SU-DHL-6 (cell line): ENCODE results near the gene MRPS18B.

Source experiments
- H2AFZ ChIP-seq: fragments of 200-600 bp; sonication (generic); 2 replicates; pipeline ENCODE4 v1.6.1; 2014; ENCODE audit warnings: low read depth, mild to moderate bottlenecking, moderate library complexity, mixed read lengths, antibody characterized with exemption, low read length; ENCODE audit not compliant: severe bottlenecking
- H3F3A ChIP-seq: fragments of 200-600 bp; shearing (Covaris generic); 2 replicates; pipeline ENCODE4 v1.6.0; 2016; ENCODE audit warnings: antibody characterized with exemption, mild to moderate bottlenecking; ENCODE audit not compliant: insufficient read depth
- H3K27ac ChIP-seq: fragments of 200-600 bp; sonication (generic); 2 replicates; pipeline ENCODE4 v1.5.1; 2016; ENCODE audit warnings: low read depth, mild to moderate bottlenecking, low read length, moderate library complexity, mixed read lengths
- H3K27me3 ChIP-seq: fragments of 200-600 bp; sonication (generic), shearing (Covaris generic); 2 replicates; pipeline ENCODE4 v1.6.0; 2014; ENCODE audit warnings: mild to moderate bottlenecking, low read length
- H3K36me3 ChIP-seq: fragments of 200-600 bp; sonication (generic); 2 replicates; pipeline ENCODE4 v1.6.1; 2014; ENCODE audit warnings: mild to moderate bottlenecking, low read length, mixed read lengths
- H3K4me2 ChIP-seq: fragments of 300-600, 200-600 bp; shearing (Covaris generic), sonication (generic); 2 replicates; pipeline ENCODE4 v1.6.0; 2014; ENCODE audit warnings: low read length, low read depth, mild to moderate bottlenecking; ENCODE audit not compliant: poor library complexity, severe bottlenecking
- H3K4me3 ChIP-seq: fragments of 200-600 bp; sonication (generic); 2 replicates; pipeline ENCODE4 v1.5.1; 2014; ENCODE audit warnings: antibody characterized with exemption, low read length, mild to moderate bottlenecking, mixed read lengths; ENCODE audit not compliant: insufficient read depth, poor library complexity, severe bottlenecking
- H3K79me2 ChIP-seq: fragments of 200-600 bp; sonication (generic); 2 replicates; pipeline ENCODE4 v1.6.1; 2014; ENCODE audit warnings: mild to moderate bottlenecking, low read length, moderate library complexity; ENCODE audit not compliant: insufficient read depth
- H3K9ac ChIP-seq: fragments of 200-600 bp; sonication (generic); 2 replicates; pipeline ENCODE4 v1.7.0; 2014; ENCODE audit warnings: mild to moderate bottlenecking, low read length
- H3K9me2 ChIP-seq: fragments of 200-600 bp; sonication (generic); replicated peaks from 2 replicates; pipeline ENCODE4 v1.6.1; 2014; ENCODE audit warnings: low read length; ENCODE audit not compliant: insufficient read depth
- H3K9me3 ChIP-seq: fragments of 200-600 bp; sonication (generic); 2 replicates; pipeline ENCODE4 v1.6.1; 2014; ENCODE audit warnings: low read length, mixed read lengths; ENCODE audit not compliant: insufficient read depth
- H4K20me1 ChIP-seq: fragments of 200-600 bp; sonication (generic); 2 replicates; pipeline ENCODE4 v1.6.1; 2014; ENCODE audit warnings: low read depth, mild to moderate bottlenecking, antibody characterized with exemption, low read length, moderate library complexity, mixed read lengths
- CTCF ChIP-seq: fragments of 200-600 bp; sonication (generic); IDR thresholded peaks from one replicate; pipeline ENCODE4 v1.5.1; 2017; ENCODE audit warnings: antibody characterized with exemption, mild to moderate bottlenecking, low read length, moderate library complexity; ENCODE audit not compliant: insufficient read depth, poor library complexity, severe bottlenecking
- EZH2phosphoT487 ChIP-seq: fragments of 200-600 bp; sonication (generic), shearing (Covaris generic); conservative IDR thresholded peaks from 2 replicates; pipeline ENCODE4 v1.6.1; 2018; ENCODE audit warnings: mild to moderate bottlenecking, antibody characterized with exemption, low read length, moderate library complexity, mixed read lengths

Gene MRPS18B

GRCh38 chr6:30598912-30599624 is 18.6 kb upstream of the MRPS18B start:
- H3K9me2 ChIP-seq: no peaks in the 10 kb centered on the region
- peaks cover 38% of the 10 kb centered on the region for H3F3A ChIP-seq

DNA sequence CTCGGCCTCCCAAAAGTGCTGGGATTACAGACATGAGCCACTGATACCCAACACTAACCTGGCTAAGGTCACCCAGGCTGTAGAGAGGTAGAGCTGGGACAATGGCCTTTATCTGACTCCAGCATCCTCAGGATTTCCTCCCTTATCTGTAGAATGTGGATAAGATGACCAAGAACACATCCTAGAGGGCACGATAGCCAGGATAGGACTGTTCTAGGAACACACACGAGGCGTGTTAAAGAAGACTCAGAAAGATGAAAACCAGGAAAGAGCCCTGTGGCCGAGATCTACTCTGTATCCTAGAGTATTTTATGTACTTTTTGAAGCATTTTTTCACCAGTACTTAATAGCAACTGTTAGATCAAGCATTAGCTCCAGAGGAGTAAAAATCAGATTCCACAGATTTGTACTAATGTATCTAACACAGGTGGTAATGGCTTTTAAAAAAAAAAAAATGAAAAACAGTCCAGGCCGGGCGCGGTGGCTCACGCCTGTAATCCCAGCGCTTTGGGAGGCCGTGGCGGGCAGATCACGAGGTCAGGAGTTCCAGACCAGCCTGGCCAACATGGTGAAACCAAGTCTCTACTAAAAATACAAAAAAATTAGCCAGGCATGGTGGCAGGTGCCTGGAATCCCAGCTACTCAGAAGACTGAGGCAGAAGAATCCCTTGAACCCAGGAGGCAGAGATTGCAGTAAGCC is 17.9 kb upstream of the MRPS18B start:
- Histone ChIP-seq H3K4me2 (no peak overlapping the region), H4K20me1 (no peaks in the 10 kb centered on the region), H3F3A (peaks cover 31% of the 10 kb centered on the region), H3K27ac (no peak overlapping the region), H3K9me3 (no peaks in the 10 kb centered on the region), H2AFZ (no peak overlapping the region), H3K27me3 (no peaks in the 10 kb centered on the region), H3K9me2 (no peaks in the 10 kb centered on the region), H3K36me3 (peaks cover 28% of the 10 kb centered on the region), H3K79me2 (no peaks in the 10 kb centered on the region), H3K4me3 (no peak overlapping the region), H3K9ac (no peak overlapping the region)
- TF ChIP-seq CTCF: no peak
- no peak for TF ChIP-seq EZH2phosphoT487

More at GRCh38 chr6:30598912-30599624, 18.6 kb upstream of the MRPS18B start:
- Histone ChIP-seq H3K79me2 (no peaks in the 10 kb centered on the region), H3K36me3 (peaks cover 22% of the 10 kb centered on the region), H3K4me3 (no peak overlapping the region), H4K20me1 (no peaks in the 10 kb centered on the region), H3K9me3 (no peaks in the 10 kb centered on the region), H3K4me2 (no peak overlapping the region), H3K27ac (no peak overlapping the region), H2AFZ (no peak overlapping the region), H3K27me3 (no peaks in the 10 kb centered on the region), H3K9ac (no peak overlapping the region)
- TF ChIP-seq CTCF (no peak), EZH2phosphoT487 (no peak)

DNA sequence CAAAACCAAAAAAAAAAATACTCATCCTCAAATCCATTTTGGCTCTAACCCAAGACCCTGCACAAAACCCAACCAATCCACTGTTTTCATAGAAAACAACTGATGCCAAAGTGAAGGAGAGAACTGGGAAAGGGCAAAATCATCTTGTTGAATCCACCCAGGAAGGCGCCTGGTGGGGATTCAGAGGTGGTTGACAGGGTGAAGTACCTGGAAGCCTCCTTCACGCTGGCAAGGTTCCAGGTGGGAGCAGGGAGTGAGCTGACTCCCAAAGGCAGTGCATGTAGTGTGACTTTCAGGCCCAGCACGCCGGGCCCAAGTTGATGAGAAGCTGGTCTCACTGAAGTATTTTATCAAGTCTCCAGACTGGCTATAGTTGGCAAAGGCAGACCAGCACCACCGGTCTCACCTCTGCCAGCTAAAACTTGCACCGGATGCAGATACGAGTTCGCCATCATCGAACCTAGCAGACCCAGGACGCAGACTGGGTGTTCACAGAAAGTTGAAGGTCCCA is 17.1 kb upstream of the MRPS18B start:
- H4K20me1 ChIP-seq: no peaks in the 10 kb centered on the region
- peaks cover 28% of the 10 kb centered on the region for H3F3A ChIP-seq
- H3K9me2 ChIP-seq: no peaks in the 10 kb centered on the region
- no peak overlapping the region for H3K27ac ChIP-seq
- H3K9me3 ChIP-seq: no peaks in the 10 kb centered on the region
- H3K27me3 ChIP-seq: no peaks in the 10 kb centered on the region
- no peaks in the 10 kb centered on the region for H3K79me2 ChIP-seq
- no peak overlapping the region for H3K4me3 ChIP-seq
- H3K4me2 ChIP-seq: no peak overlapping the region
- TF ChIP-seq CTCF (no peak), EZH2phosphoT487 (no peak)
- no peak overlapping the region for H3K9ac ChIP-seq
- H2AFZ ChIP-seq: no peak overlapping the region
- peaks cover 34% of the 10 kb centered on the region for H3K36me3 ChIP-seq
